Lower leg skin (tissue), 3 donors: ENCODE measurements around the gene KCTD13.

Source experiments
- CTCF ChIP-seq, 3 donors: fragments of 450-650 bp; IDR thresholded peaks; one replicate each; pipeline ENCODE4 v1.5.1; 2016; ENCODE audit warnings: antibody characterized with exemption in 3 of 3, mild to moderate bottlenecking in 3 of 3, moderate library complexity in 2 of 3
- POLR2A ChIP-seq, 2 donors: fragments of 450-650 bp; IDR thresholded peaks; one replicate each; pipeline ENCODE4 v1.6.1; 2016 to 2017; ENCODE audit warnings: antibody characterized with exemption in 2 of 2, mild to moderate bottlenecking in 1 of 2, moderate library complexity in 1 of 2

- TF ChIP-seq CTCF (IDR thresholded peaks at IDR 0.05) (no peak), POLR2A (IDR thresholded peaks at IDR 0.05) (no peak)
Measured at GRCh38 chr16:29858974-29859373, 67.1 kb downstream of the KCTD13 start.
